IMR-90 (cell line): ENCODE measurements around the gene ESRP2. TPM values are rescaled to one million over a fixed set of nuclear protein-coding genes. Genes with fewer than 3 reads are reported as not detected.

ENCODE experiments used
- ATAC-seq: fragments of 200-7000 bp; cut with Tn5 transposase; 2 replicates; pipeline ENCODE4 v1.9.1; 2020; ENCODE audit warnings: low read depth, mild to moderate bottlenecking, moderate library complexity
- BruUV-seq: library from RNA; stranded (reverse); fragments of 400-500 nt; replicated peaks from 2 replicates; lab custom pipeline; 2021; lab: Mats Ljungman, UMichigan
- CTCF ChIA-PET: fragments of 300-600 bp; formaldehyde crosslinking; extraction: SDS; loops from one replicate; lab custom pipeline; 2021; ENCODE audit warnings: antibody characterized with exemption; lab: Yijun Ruan, JAX
- POLR2A ChIA-PET: fragments of 300-600 bp; sonication (Branson Sonifier 250); formaldehyde crosslinking; loops from one replicate; lab custom pipeline; 2022; ENCODE audit warnings: antibody characterized with exemption; ENCODE audit not compliant: unreplicated experiment; lab: Charles Lee
- DNase-seq: peaks from one replicate; pipeline ENCODE4 v3.0.0; 2013
- H2AFZ ChIP-seq: replicated peaks from 2 replicates; pipeline ENCODE3; 2013; ENCODE audit warnings: low read length, mild to moderate bottlenecking; ENCODE audit not compliant: poor library complexity
- H2AK5ac ChIP-seq: 2 replicates; pipeline ENCODE4 v1.6.1; 2013; ENCODE audit warnings: low read depth, low read length, inconsistent platforms
- H2AK9ac ChIP-seq: replicated peaks from 2 replicates; pipeline ENCODE3; 2013; ENCODE audit warnings: mild to moderate bottlenecking, low read depth, low read length, moderate library complexity; ENCODE audit not compliant: poor library complexity
- H2BK120ac ChIP-seq: 2 replicates; pipeline ENCODE4 v1.6.1; 2013; ENCODE audit warnings: low read depth, low read length, inconsistent platforms
- H2BK15ac ChIP-seq: 3 replicates; pipeline ENCODE4 v1.6.1; 2013; ENCODE audit warnings: low read depth, low read length, inconsistent platforms
- H2BK20ac ChIP-seq: 2 replicates; pipeline ENCODE4 v1.6.1; 2013; ENCODE audit warnings: low read depth, mild to moderate bottlenecking, inconsistent platforms, low read length, moderate library complexity
- H2BK5ac ChIP-seq: 2 replicates; pipeline ENCODE4 v1.6.1; 2013; ENCODE audit warnings: mild to moderate bottlenecking, low read depth, low read length, inconsistent platforms; ENCODE audit not compliant: poor library complexity, severe bottlenecking
- H3K14ac ChIP-seq: replicated peaks from 2 replicates; pipeline ENCODE4 v1.6.1; 2013; ENCODE audit warnings: low read depth, low read length, inconsistent platforms
- H3K18ac ChIP-seq: 2 replicates; pipeline ENCODE4 v1.6.1; 2013; ENCODE audit warnings: low read depth, low read length, control low read depth
- H3K23ac ChIP-seq: 2 replicates; pipeline ENCODE4 v1.6.1; 2013; ENCODE audit warnings: low read depth, low read length, inconsistent platforms
- H3K27ac ChIP-seq: 2 replicates; pipeline ENCODE4 v1.5.1; 2013; ENCODE audit warnings: mild to moderate bottlenecking, control low read depth, low read length; ENCODE audit not compliant: insufficient read depth
- H3K27me3 ChIP-seq: 2 replicates; pipeline ENCODE4 v1.6.1; 2013; ENCODE audit warnings: low read length; ENCODE audit not compliant: control insufficient read depth, insufficient read depth
- H3K36me3 ChIP-seq: 2 replicates; pipeline ENCODE4 v1.6.1; 2013; ENCODE audit warnings: low read length, mixed read lengths; ENCODE audit not compliant: control insufficient read depth, insufficient read depth
- H3K4ac ChIP-seq: 2 replicates; pipeline ENCODE4 v1.6.1; 2013; ENCODE audit warnings: low read depth, low read length, inconsistent platforms
- H3K4me1 ChIP-seq: 2 replicates; pipeline ENCODE4 v1.6.1; 2013; ENCODE audit warnings: low read length, mixed read lengths; ENCODE audit not compliant: control insufficient read depth, insufficient read depth
- H3K4me2 ChIP-seq: 2 replicates; pipeline ENCODE4 v1.6.1; 2013; ENCODE audit warnings: low read depth, mild to moderate bottlenecking, control low read depth, low read length, moderate library complexity
- H3K4me3 ChIP-seq: 2 replicates; pipeline ENCODE4 v1.5.1; 2013; ENCODE audit warnings: low read depth, mild to moderate bottlenecking, control low read depth, low read length, moderate library complexity; ENCODE audit not compliant: insufficient read depth
- H3K56ac ChIP-seq: 2 replicates; pipeline ENCODE4 v1.6.1; 2013; ENCODE audit warnings: low read length, inconsistent platforms; ENCODE audit not compliant: insufficient read depth; ENCODE audit errors: extremely low read depth
- H3K79me1 ChIP-seq, 2 experiments: 2 replicates each; pipeline ENCODE4 v1.6.1; 2013; ENCODE audit warnings: low read length in 2 of 2, inconsistent platforms in 1 of 2, low read depth in 1 of 2
- H3K9ac ChIP-seq: 2 replicates; pipeline ENCODE4 v1.6.1; 2013; ENCODE audit warnings: low read depth, low read length, control low read depth
- H3K9me1 ChIP-seq: 2 replicates; pipeline ENCODE4 v1.6.1; 2013; ENCODE audit warnings: low read length, inconsistent platforms; ENCODE audit not compliant: insufficient read depth
- H3K9me3 ChIP-seq: 2 replicates; pipeline ENCODE4 v1.6.1; 2013; ENCODE audit warnings: low read length; ENCODE audit not compliant: control insufficient read depth, insufficient read depth
- H4K20me1 ChIP-seq: 2 replicates; pipeline ENCODE4 v1.6.1; 2013; ENCODE audit warnings: low read length, inconsistent platforms; ENCODE audit not compliant: insufficient read depth
- H4K5ac ChIP-seq: 2 replicates; pipeline ENCODE4 v1.6.1; 2013; ENCODE audit warnings: mild to moderate bottlenecking, low read depth, low read length, control low read depth
- H4K8ac ChIP-seq, 2 experiments: 2 replicates each; pipeline ENCODE4 v1.6.1; 2013; ENCODE audit warnings: low read depth in 2 of 2, low read length in 2 of 2, control low read depth in 1 of 2, inconsistent platforms in 1 of 2
- H4K91ac ChIP-seq: 2 replicates; pipeline ENCODE4 v1.6.1; 2013; ENCODE audit warnings: low read depth, low read length, inconsistent platforms; ENCODE audit not compliant: insufficient read depth
- BHLHE40 ChIP-seq: fragments of 150-350 bp; IDR thresholded peaks from 2 replicates; pipeline ENCODE4 v1.6.1; 2016; ENCODE audit warnings: mild to moderate bottlenecking, low read depth, low read length
- CEBPB ChIP-seq: IDR thresholded peaks from 2 replicates; pipeline ENCODE4 v1.6.1; 2012; ENCODE audit warnings: low read depth, low read length, improper control_type of control experiment
- CHD1 ChIP-seq: IDR thresholded peaks from 2 replicates; pipeline ENCODE4 v1.6.1; 2012; ENCODE audit warnings: low read depth, low read length, improper control_type of control experiment
- MAFK ChIP-seq: IDR thresholded peaks from 2 replicates; pipeline ENCODE4 v1.6.1; 2012; ENCODE audit warnings: low read depth, low read length, improper control_type of control experiment
- MAZ ChIP-seq: IDR thresholded peaks from 2 replicates; pipeline ENCODE4 v1.6.1; 2012; ENCODE audit warnings: low read depth, mild to moderate bottlenecking, low read length, improper control_type of control experiment, moderate library complexity, borderline replicate concordance
- MXI1 ChIP-seq: IDR thresholded peaks from 2 replicates; pipeline ENCODE4 v1.6.1; 2012; ENCODE audit warnings: low read depth, mild to moderate bottlenecking, low read length, moderate library complexity, borderline replicate concordance
- NFE2L2 ChIP-seq: fragments of 150-350 bp; IDR thresholded peaks from 2 replicates; pipeline ENCODE4 v1.6.1; 2016; ENCODE audit warnings: low read depth, mild to moderate bottlenecking, low read length
- RAD21 ChIP-seq: IDR thresholded peaks from 2 replicates; pipeline ENCODE4 v1.6.1; 2012; ENCODE audit warnings: low read length, improper control_type of control experiment
- RCOR1 ChIP-seq: IDR thresholded peaks from 2 replicates; pipeline ENCODE4 v1.6.1; 2012; ENCODE audit warnings: mild to moderate bottlenecking, low read length, improper control_type of control experiment; ENCODE audit not compliant: insufficient replicate concordance
- RFX5 ChIP-seq: IDR thresholded peaks from 2 replicates; pipeline ENCODE4 v1.8.0; 2012; ENCODE audit warnings: low read depth, mild to moderate bottlenecking, low read length, moderate library complexity
- SMC3 ChIP-seq: fragments of 150-350 bp; IDR thresholded peaks from 2 replicates; pipeline ENCODE4 v1.6.1; 2016; ENCODE audit warnings: low read depth, mild to moderate bottlenecking, antibody characterized with exemption, low read length, moderate library complexity
- USF2 ChIP-seq: fragments of 150-350 bp; IDR thresholded peaks from 2 replicates; pipeline ENCODE4 v1.6.1; 2017; ENCODE audit warnings: mild to moderate bottlenecking, antibody characterized with exemption, low read length, low read depth
- WGBS, 2 experiments: methylation state at CpG; one replicate each; pipeline versions ENCODE4 v1.1.5 to v1.1.7; 2013; ENCODE audit warnings: missing lambda C conversion rate in 2 of 2; ENCODE audit not compliant: insufficient read length in 1 of 2; ENCODE audit errors: extremely low coverage in 2 of 2; 5-methylcytosine and 5-hydroxymethylcytosine counted together
- dilution Hi-C: fragments of 300-500 bp; cut with HindIII; formaldehyde crosslinking; loops from one replicate; pipeline ENCODE4 v1.14.3; 2018; ENCODE audit warnings: low sequenced_read_pairs; ENCODE audit not compliant: unreplicated experiment
- in situ Hi-C: fragments of 300-500 bp; cut with MboI; formaldehyde crosslinking; loops from 3 replicates; pipeline ENCODE4 v1.14.3; 2019; ENCODE audit warnings: low sequenced_read_pairs, inconsistent platforms, mixed read lengths
- intact Hi-C: fragments of 100-400 bp; cut with micrococcal nuclease; formaldehyde crosslinking; loops from 2 replicates; pipeline ENCODE4 v1.10.0; 2022
- polyA plus RNA-seq, 3 experiments: library from polyadenylated mRNA; depleted of rRNA; stranded (reverse); fragments of >200 nt; gene quantifications; 2 replicates each; pipeline ENCODE4 v1.2.3, GENCODE V29; 2012; ENCODE audit warnings: low replicate concordance in 1 of 3
- total RNA-seq: library from RNA; depleted of rRNA; stranded (reverse); fragments of >200 nt; gene quantifications from 2 replicates; pipeline ENCODE4 v1.2.3, GENCODE V29; 2012
- TF ChIP-seq, protein P1 (sequence below): fragments of 150-350 bp; IDR thresholded peaks from 2 replicates; pipeline ENCODE4 v1.6.1; 2016; ENCODE audit warnings: low read depth, mild to moderate bottlenecking, low read length, moderate library complexity, borderline replicate concordance
- TF ChIP-seq, protein P2 (sequence below): conservative IDR thresholded peaks from 2 replicates; pipeline ENCODE4 v1.5.1; 2012; ENCODE audit warnings: mild to moderate bottlenecking, low read depth, low read length, improper control_type of control experiment

Gene ESRP2
- total and polyA plus RNA-seq, 2 of the 4 experiments (the other 2 are of a cell fraction): 0.07 TPM; not detected in 1

DNA sequence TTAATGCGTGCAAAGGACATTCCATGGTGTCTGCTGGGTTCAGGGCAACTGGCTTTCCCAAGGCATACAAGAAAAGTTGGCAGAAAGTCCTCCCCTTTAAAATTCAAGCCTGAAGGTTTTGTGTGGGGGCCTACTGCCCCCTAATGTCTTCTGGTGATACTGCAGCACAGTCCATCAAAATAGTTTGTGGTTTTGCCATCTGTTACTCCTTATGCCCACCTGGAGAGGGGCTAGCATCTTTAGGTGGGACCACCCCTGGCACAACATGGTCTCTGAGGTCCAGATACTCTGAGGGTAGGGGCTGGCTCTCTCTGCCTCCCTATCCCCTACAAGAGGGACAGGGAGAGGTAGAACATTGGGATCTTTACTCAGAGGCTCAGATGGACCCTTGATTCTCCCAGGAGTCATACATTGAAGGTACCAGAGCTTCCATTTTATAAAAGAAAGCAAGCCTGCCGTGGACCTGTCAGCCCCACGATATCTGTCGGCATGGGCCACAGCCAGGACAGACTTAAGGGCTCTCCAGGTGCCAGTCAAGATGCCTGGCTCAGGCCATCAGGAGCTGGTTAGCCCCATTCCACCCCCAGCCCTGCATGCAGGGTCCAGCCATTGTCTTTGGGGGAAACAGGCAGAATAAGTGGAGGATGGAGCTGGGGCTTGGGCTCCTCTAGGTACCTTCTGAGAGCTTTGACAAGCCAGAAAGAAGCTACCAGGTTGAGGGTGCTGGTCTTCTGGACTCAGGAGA is 6.3 kb downstream of the ESRP2 start:
- Histone ChIP-seq H2BK5ac (no peak overlapping the region), H3K4me2 (no peak overlapping the region), H2AFZ (no peak overlapping the region), H3K56ac (no peak overlapping the region), H4K91ac (no peak overlapping the region), H2BK120ac (no peak overlapping the region), H2AK5ac (no peak overlapping the region), H3K36me3 (peaks cover 6% of the 10 kb centered on the region), H3K4ac (no peak overlapping the region), H2BK20ac (no peak overlapping the region), H3K79me1 (peaks cover 0 to 3% of the 10 kb centered on the region in 2 experiments; a peak in 1 of 4 replicates), H3K23ac (no peak overlapping the region), H3K4me1 (peaks cover 4% of the 10 kb centered on the region), H2AK9ac (no peak overlapping the region), H3K9me1 (no peaks in the 10 kb centered on the region), H4K5ac (no peak overlapping the region), H2BK15ac (no peak overlapping the region), H3K4me3 (no peak overlapping the region), H3K27me3 (no peaks in the 10 kb centered on the region), H4K8ac (no peak overlapping the region), H3K18ac (no peak overlapping the region), H3K9ac (no peak overlapping the region), H3K27ac (no peak overlapping the region), H4K20me1 (0 out of 2 replicates have a peak, but pooled peaks cover 3% of the 10 kb centered on the region), H3K14ac (no peak overlapping the region), H3K9me3 (no peaks in the 10 kb centered on the region)
- dilution Hi-C loops (no loop called here), in situ Hi-C loops (loop anchor here (10.0 kb wide), 2 partner anchors 135 to 245 kb away; partner anchors contain the start of gene DPEP3), intact Hi-C loops (loop anchor here (1.0 to 10.0 kb wide), 6 partner anchors 135 to 413 kb away; partner anchors contain the start of genes NFATC3 and SLC12A4)
- BruUV-seq: no TSS peak
- DNase-seq (peak; percentile 65), ATAC-seq (peak; percentile 86)
- ChIA-PET CTCF (interaction anchor here (0.6 kb wide), 1 partner anchor 138 kb away, joined by 3 read pairs; no protein-coding TSS in a partner anchor), POLR2A (no interaction called here)
- 38% methylated on average over 1 of the region's 4 CpGs; no CpG with 5 or more reads in 1 of the 2 experiments for WGBS, 2 experiments
- peak; percentile 92 for TF ChIP-seq RAD21
- TF ChIP-seq, protein P1, sequence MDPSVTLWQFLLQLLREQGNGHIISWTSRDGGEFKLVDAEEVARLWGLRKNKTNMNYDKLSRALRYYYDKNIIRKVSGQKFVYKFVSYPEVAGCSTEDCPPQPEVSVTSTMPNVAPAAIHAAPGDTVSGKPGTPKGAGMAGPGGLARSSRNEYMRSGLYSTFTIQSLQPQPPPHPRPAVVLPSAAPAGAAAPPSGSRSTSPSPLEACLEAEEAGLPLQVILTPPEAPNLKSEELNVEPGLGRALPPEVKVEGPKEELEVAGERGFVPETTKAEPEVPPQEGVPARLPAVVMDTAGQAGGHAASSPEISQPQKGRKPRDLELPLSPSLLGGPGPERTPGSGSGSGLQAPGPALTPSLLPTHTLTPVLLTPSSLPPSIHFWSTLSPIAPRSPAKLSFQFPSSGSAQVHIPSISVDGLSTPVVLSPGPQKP: no peak
- TF ChIP-seq SMC3: peak; percentile 82
- TF ChIP-seq RCOR1: no peak
- TF ChIP-seq USF2: no peak
- TF ChIP-seq RFX5: no peak
- TF ChIP-seq, protein P2, sequence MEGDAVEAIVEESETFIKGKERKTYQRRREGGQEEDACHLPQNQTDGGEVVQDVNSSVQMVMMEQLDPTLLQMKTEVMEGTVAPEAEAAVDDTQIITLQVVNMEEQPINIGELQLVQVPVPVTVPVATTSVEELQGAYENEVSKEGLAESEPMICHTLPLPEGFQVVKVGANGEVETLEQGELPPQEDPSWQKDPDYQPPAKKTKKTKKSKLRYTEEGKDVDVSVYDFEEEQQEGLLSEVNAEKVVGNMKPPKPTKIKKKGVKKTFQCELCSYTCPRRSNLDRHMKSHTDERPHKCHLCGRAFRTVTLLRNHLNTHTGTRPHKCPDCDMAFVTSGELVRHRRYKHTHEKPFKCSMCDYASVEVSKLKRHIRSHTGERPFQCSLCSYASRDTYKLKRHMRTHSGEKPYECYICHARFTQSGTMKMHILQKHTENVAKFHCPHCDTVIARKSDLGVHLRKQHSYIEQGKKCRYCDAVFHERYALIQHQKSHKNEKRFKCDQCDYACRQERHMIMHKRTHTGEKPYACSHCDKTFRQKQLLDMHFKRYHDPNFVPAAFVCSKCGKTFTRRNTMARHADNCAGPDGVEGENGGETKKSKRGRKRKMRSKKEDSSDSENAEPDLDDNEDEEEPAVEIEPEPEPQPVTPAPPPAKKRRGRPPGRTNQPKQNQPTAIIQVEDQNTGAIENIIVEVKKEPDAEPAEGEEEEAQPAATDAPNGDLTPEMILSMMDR: peak; percentile 94
- TF ChIP-seq BHLHE40: no peak
- no peak for TF ChIP-seq CHD1
- TF ChIP-seq NFE2L2: no peak
- no peak for TF ChIP-seq MXI1
- TF ChIP-seq MAZ: no peak
- TF ChIP-seq MAFK: no peak
- TF ChIP-seq CEBPB: no peak
